OCI-LY3 (cell line): ENCODE data around the gene OTOP2.

Source experiments
- H2AFZ ChIP-seq: fragments of 200-600, 300-600 bp; shearing (Covaris generic); 2 replicates; pipeline ENCODE4 v1.6.0; 2014; ENCODE audit warnings: antibody characterized with exemption, low read depth, low read length
- H3K27ac ChIP-seq: fragments of 200-600, 300-600 bp; sonication (generic); 2 replicates; pipeline ENCODE4 v1.5.1; 2014; ENCODE audit warnings: mild to moderate bottlenecking, low read length, moderate library complexity, mixed read lengths
- H3K27me3 ChIP-seq: fragments of 200-600, 300-600 bp; sonication (generic); 2 replicates; pipeline ENCODE4 v1.6.1; 2014; ENCODE audit warnings: low read depth, low read length, mixed read lengths
- H3K36me3 ChIP-seq: fragments of 200-600, 300-600 bp; sonication (generic); replicated peaks from 2 replicates; pipeline ENCODE3; 2014; ENCODE audit warnings: low read depth, low read length, mixed read lengths
- H3K4me1 ChIP-seq: fragments of 300-600, 200-600 bp; sonication (generic); 2 replicates; pipeline ENCODE4 v1.6.1; 2014; ENCODE audit warnings: low read length, mixed read lengths
- H3K4me2 ChIP-seq: fragments of 200-600, 300-600 bp; sonication (generic); 2 replicates; pipeline ENCODE4 v1.6.1; 2014; ENCODE audit warnings: low read length, mixed read lengths
- H3K4me3 ChIP-seq: fragments of 300-600, 200-600 bp; sonication (generic); 2 replicates; pipeline ENCODE4 v1.5.1; 2014; ENCODE audit warnings: antibody characterized with exemption, mild to moderate bottlenecking, low read length, moderate library complexity
- H3K79me2 ChIP-seq: fragments of 300-600, 200-600 bp; shearing (Covaris generic); 2 replicates; pipeline ENCODE4 v1.6.1; 2014; ENCODE audit warnings: mild to moderate bottlenecking, low read length, mixed read lengths
- H3K9ac ChIP-seq: fragments of 300-600, 200-600 bp; shearing (Covaris generic); 2 replicates; pipeline ENCODE4 v1.6.0; 2014; ENCODE audit warnings: mild to moderate bottlenecking, low read length, moderate library complexity
- H3K9me3 ChIP-seq: fragments of 200-600, 300-600 bp; shearing (Covaris generic); 2 replicates; pipeline ENCODE4 v1.6.1; 2014; ENCODE audit warnings: low read length, mixed read lengths; ENCODE audit not compliant: insufficient read depth
- H4K20me1 ChIP-seq: fragments of 200-600, 300-600 bp; sonication (generic); 2 replicates; pipeline ENCODE4 v1.6.1; 2016; ENCODE audit warnings: low read length, mixed read lengths; ENCODE audit not compliant: insufficient read depth
- EZH2phosphoT487 ChIP-seq: fragments of 200-600 bp; shearing (Covaris generic); IDR thresholded peaks from 2 replicates; pipeline ENCODE4 v1.6.1; 2018; ENCODE audit warnings: antibody characterized with exemption, mixed run types, low read depth
- TF ChIP-seq, protein P1 (sequence below): fragments of 200-600, 300-600 bp; sonication (generic); IDR thresholded peaks from 2 replicates; pipeline ENCODE4 v1.5.1; 2014; ENCODE audit warnings: antibody characterized with exemption, low read length, low read depth

Gene OTOP2

DNA sequence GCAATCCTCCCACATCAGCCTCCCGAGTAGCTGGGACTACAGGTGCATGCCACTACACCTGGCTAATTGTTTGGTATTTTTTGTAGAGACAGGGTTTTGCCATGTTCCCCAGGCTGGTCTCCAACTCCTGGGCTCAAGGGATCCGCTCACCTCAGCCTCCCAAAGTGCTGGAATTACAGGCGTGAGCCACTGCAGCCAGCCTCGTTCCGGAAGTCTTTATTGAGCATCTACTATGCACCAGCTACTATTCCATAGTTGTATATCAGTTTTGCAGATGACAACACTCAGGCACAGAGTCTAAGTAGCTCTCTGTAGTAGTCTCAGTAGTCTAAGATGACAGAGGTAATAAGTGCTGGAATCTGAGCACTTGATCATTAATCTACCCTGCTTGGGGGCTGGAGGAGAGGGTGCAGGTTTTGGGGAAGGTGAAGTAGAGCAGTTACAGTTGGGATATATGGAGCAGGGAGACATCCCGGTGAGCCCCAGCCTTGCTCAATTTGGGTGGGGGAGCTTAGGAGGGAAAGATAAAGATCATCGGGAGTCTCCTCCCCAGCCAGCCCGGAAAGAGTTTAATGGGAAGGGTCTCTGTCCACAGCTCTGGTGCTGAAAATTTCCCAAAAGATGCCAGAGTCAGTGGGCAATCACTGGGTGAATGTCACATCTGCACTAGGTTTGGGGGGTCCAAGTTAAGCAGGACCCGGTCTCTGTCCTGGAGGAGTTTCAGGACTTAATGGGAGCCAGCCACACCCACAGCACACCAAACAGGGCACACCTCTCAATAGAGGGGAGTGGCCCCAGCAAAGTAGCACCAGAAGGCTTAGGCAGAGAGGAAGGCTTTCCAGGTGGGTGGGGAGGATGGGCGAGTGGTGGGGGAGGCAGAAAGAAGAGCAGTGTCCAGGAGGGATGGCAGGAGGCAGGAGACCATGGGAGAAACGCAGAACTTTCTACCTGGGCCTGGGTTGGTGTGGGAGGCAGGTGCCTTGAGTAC is 13.3 kb downstream of the OTOP2 start:
- TF ChIP-seq, protein P1, sequence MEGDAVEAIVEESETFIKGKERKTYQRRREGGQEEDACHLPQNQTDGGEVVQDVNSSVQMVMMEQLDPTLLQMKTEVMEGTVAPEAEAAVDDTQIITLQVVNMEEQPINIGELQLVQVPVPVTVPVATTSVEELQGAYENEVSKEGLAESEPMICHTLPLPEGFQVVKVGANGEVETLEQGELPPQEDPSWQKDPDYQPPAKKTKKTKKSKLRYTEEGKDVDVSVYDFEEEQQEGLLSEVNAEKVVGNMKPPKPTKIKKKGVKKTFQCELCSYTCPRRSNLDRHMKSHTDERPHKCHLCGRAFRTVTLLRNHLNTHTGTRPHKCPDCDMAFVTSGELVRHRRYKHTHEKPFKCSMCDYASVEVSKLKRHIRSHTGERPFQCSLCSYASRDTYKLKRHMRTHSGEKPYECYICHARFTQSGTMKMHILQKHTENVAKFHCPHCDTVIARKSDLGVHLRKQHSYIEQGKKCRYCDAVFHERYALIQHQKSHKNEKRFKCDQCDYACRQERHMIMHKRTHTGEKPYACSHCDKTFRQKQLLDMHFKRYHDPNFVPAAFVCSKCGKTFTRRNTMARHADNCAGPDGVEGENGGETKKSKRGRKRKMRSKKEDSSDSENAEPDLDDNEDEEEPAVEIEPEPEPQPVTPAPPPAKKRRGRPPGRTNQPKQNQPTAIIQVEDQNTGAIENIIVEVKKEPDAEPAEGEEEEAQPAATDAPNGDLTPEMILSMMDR: no peak
- Histone ChIP-seq H3K36me3 (no peaks in the 10 kb centered on the region), H3K9me3 (no peaks in the 10 kb centered on the region), H3K27ac (no peak overlapping the region), H3K4me3 (no peak overlapping the region), H3K27me3 (no peaks in the 10 kb centered on the region), H3K4me1 (no peaks in the 10 kb centered on the region), H2AFZ (no peak overlapping the region), H3K4me2 (no peak overlapping the region), H4K20me1 (no peaks in the 10 kb centered on the region), H3K9ac (no peak overlapping the region), H3K79me2 (no peaks in the 10 kb centered on the region)

DNA sequence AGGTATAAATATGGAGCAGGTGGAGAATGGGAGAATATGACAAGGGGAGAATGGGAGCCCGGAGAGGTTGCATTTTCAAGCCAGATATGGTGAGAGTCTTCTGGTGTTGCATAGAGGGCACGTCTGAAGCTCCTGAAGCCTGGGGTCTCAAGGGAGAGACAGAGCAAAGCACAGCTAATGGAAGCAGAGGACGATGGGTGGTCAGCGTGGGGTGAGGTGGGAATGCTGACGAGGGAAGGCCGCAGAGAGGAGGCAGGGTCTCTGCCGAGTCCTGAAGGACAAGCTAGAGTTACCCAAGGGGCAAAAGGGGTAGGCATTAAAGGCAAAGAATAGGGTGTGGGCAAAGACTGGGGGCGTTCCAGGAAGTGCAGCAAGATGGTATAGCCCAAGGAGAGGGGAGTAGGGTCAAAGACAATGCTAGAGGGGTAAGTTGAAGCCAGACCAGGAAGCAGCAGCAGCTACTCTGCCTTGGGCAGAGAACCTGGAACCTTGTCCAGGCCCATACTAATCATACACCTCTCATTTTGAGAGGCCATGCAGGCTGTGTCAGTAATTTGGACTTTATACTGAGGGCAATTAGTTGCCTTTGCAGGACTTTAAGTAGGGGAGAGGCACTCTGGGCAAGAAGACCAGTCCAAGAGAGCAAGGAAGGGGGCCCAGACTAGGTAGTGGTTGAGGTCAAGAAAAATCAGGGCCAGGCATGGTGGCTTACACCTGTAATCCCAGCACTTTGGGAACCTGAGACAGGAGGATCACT is 14.3 kb downstream of the OTOP2 start:
- no peaks in the 10 kb centered on the region for H3K4me1 ChIP-seq
- no peaks in the 10 kb centered on the region for H4K20me1 ChIP-seq
- no peaks in the 10 kb centered on the region for H3K27me3 ChIP-seq
- no peak overlapping the region for H3K4me2 ChIP-seq
- no peaks in the 10 kb centered on the region for H3K36me3 ChIP-seq
- H3K4me3 ChIP-seq: no peak overlapping the region
- H3K9ac ChIP-seq: no peak overlapping the region
- no peak overlapping the region for H2AFZ ChIP-seq
- TF ChIP-seq EZH2phosphoT487: no peak
- TF ChIP-seq, protein P1: no peak
- H3K27ac ChIP-seq: no peak overlapping the region
- H3K9me3 ChIP-seq: no peaks in the 10 kb centered on the region
- H3K79me2 ChIP-seq: no peaks in the 10 kb centered on the region

DNA sequence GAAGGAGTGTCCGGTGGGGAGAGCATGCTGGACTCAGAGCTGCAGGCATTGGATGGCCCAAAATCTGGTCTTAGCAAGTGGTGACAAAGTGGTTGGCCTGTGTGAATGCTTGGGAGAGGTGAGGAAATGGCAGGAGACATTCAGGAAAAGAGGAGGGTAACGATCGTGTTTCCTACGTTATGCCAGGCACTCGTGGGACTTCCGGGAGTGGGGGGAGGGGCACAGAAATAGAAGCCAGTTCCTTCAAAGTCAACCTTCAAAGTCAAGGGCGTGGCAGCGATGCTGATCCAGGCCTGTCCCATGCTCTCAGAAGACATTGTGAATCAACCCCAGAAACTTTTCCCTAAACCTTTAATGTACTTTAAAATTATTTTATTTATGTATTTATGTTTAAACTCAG is 15.5 kb downstream of the OTOP2 start:
- no peak overlapping the region for H3K4me2 ChIP-seq
- no peak overlapping the region for H3K27ac ChIP-seq
- no peaks in the 10 kb centered on the region for H3K9me3 ChIP-seq
- H3K4me3 ChIP-seq: no peak overlapping the region
- H3K79me2 ChIP-seq: no peaks in the 10 kb centered on the region
- H3K36me3 ChIP-seq: no peaks in the 10 kb centered on the region
- H4K20me1 ChIP-seq: no peaks in the 10 kb centered on the region
- no peak overlapping the region for H3K9ac ChIP-seq
- H3K27me3 ChIP-seq: no peaks in the 10 kb centered on the region
- no peak overlapping the region for H2AFZ ChIP-seq
- no peaks in the 10 kb centered on the region; the same call in 1 of the 2 replicates for H3K4me1 ChIP-seq
- TF ChIP-seq EZH2phosphoT487: no peak
- TF ChIP-seq, protein P1: no peak

DNA sequence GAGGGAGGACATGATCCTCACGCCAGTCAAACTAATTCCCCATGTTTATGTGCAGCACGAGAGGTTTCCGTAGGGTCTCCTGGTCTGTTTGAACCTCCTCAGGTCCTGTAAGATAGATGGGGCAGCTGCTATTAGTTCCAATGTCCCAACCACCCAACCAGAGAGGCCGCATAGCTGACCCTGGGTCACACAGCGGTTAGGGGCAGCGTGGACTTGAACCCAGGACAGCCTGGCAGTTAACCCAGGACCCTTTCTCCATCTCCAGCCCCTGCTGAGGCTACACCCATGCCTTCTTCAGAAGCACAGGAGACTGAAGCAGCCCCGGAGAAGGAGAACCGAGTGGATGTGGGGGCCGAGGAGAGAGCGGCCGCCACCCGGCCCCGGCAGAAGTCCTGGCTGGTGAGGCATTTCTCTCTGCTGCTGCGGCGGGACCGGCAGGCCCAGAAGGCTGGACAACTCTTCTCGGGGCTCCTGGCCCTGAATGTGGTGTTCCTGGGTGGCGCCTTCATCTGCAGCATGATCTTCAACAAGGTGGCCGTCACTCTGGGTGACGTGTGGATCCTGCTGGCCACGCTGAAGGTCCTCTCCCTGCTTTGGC is 17.2 kb downstream of the OTOP2 start:
- H3K9ac ChIP-seq: no peak overlapping the region
- TF ChIP-seq, protein P1: no peak
- no peak for TF ChIP-seq EZH2phosphoT487
- H4K20me1 ChIP-seq: no peaks in the 10 kb centered on the region
- no peak overlapping the region for H3K4me2 ChIP-seq
- H3K27me3 ChIP-seq: no peaks in the 10 kb centered on the region
- no peaks in the 10 kb centered on the region for H3K36me3 ChIP-seq
- H3K4me1 ChIP-seq: peaks cover 16% of the 10 kb centered on the region
- H2AFZ ChIP-seq: no peak overlapping the region
- H3K27ac ChIP-seq: no peak overlapping the region
- H3K4me3 ChIP-seq: no peak overlapping the region
- no peaks in the 10 kb centered on the region for H3K9me3 ChIP-seq
- H3K79me2 ChIP-seq: no peaks in the 10 kb centered on the region
